GM18505 (cell line): ENCODE results near the gene SERBP1.
A peak's percentile ranks its signal among the peaks of the same experiment; 100 is the strongest.
"Not testable (repeated sequence)": the region's sequence is repeated elsewhere in the genome, so short reads cannot be mapped to it uniquely, and the experiment has no call there.

ENCODE experiments used
- ATAC-seq: cut with Tn5 transposase; IDR thresholded peaks from one replicate; pipeline ENCODE4 v1.9.1; 2021; ENCODE audit not compliant: unreplicated experiment
- POLR2A ChIP-seq: IDR thresholded peaks from 4 replicates; pipeline ENCODE4 v1.6.1; 2011; ENCODE audit warnings: borderline replicate concordance; ENCODE audit not compliant: insufficient read depth, insufficient read length; ENCODE audit errors: extremely low read depth

The SERBP1 gene

DNA sequence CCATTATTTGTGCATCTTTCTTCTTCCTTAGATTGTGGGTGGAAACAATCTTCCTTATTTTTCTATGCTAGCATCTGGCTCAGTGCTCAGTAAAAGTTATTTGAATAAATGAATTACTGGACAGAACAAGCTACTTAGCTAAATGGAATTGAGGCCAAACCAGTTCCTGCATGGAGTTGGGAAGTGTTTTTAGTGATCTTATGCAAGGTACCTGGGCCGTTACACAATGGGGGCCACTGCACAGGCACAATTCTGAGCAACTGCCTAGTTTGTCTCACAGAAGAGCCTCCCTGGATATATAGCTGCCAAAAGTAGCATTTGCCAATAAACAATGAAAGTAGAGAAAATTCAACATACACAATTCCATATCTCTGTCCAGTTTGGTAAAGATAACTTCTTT is 27.0 kb upstream of the SERBP1 start:
- no peak for ATAC-seq
- TF ChIP-seq POLR2A: no peak

DNA sequence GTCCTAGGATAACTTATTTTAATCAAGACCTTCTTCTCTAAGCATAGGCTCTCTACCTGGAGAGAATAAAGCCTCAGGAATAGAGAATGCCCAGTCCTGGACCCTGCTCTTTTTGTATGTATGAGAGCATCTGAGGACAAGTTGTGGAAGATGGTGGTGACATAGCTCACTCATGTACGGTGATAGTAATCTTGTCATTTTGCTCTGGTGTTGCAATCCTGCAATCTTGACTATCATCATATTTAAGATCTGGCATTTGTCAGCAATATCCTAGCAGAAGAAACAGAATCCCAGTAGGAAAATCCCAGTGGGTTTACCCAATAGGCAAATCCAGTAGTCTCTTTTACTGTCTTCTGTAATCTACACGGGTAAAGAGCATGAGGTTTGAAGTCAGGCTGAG is 21.6 kb upstream of the SERBP1 start:
- ATAC-seq: no peak
- TF ChIP-seq POLR2A: no peak

DNA sequence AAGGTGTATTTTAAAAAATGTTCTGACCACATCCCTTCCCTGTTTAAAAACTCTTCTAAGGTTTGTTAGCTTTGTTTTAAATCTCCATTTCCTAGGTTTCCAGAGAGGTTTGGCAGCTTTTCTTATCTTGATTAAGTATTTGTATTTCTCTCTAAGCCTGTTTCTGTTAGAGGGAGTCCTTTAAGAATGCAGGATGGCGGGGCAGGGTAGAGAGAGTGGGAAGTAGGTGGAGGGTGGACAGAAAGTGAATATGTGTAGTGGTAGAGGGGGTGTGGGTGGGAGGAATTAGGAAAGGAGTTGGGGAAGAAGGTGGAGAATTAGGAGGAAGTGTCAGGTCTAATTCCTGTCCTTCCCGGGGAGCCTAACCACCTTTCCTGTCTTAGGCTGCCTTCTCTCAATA is 21.2 kb upstream of the SERBP1 start:
- TF ChIP-seq POLR2A: no peak
- no peak for ATAC-seq

DNA sequence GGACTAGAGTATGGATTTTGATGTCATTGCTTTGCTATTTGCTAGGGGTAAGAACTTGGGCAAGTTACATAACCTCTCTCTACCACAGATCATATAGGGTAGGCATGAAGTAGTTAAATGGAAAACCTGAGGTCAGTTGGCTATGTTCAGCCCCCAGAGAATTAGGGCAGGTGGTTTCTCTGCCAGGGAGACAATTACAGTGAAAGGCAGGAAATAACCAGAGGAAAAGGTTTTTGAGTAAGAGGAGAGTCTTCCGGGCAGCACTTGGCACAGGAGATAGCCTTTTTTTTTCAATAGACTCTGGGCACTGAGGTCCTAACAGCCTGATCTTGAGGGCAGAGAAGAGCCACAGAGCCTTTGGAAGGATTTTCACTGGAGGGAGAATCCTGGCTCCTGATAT is 16.7 kb upstream of the SERBP1 start:
- no peak for TF ChIP-seq POLR2A
- ATAC-seq: no peak

DNA sequence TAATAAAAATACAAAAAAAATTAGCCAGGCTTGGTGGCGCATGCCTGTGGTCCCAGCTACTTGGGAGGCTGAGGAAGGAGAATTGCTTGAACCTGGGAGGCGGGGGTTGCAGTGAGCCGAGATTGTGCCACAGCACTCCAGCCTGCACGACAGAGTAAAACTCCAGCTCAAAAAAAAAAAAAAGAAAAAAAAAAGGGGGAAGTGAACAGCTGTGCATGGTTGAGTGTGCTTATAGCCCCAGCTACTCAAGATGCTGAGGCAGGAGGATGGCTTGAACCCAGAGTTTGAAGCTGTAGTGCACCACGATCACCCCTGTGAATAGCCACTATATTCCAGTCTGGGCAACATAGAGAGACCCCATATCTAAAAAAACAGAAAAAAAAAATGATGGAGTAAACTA is 15.8 kb upstream of the SERBP1 start:
- not testable (repeated sequence) for ATAC-seq

DNA sequence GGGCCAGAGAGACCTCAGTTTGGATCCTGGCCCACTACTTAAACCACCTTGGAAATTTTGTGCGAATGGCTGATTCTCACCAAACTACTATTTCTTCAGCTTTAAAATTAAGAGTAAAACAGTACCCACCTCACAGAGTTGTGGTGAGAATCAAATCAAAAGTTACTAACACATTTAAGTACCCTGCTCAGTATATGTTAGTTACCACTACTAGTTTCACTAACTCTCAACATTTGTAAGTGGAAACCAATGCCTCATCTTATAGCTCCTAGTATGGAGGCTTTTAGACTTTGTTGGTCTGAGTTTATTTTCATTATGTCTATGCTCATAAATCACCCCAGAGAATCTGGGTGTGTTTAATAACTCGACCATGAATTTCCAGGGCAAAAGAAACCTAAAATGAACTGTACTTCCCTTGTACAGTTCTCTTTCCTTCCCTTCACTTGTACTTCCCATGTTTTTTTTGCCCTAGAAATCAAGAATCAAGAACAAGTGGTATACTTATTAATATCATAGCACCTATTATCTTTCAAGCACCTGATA is 11.6 kb upstream of the SERBP1 start:
- no peak for TF ChIP-seq POLR2A
- ATAC-seq: no peak

DNA sequence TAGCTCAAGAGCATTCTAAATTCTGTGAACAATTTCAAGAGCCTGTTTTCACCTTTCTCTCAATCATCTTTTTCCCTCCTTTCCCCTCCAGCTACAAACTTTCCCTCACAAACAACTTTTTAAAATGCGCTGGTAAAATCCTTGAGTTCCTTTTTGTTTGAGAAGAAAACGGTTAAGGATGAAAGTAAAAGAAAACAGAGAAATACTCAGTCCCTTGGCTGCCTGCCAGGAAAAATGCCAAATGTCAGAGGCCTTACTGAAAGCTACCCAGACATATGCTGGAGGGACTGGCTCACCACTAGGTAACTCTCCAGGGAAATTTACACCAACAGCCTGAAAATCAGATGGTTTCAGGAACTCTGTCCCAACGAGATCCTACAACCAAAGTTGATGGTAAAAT is 11.0 kb upstream of the SERBP1 start:
- no peak for TF ChIP-seq POLR2A

DNA sequence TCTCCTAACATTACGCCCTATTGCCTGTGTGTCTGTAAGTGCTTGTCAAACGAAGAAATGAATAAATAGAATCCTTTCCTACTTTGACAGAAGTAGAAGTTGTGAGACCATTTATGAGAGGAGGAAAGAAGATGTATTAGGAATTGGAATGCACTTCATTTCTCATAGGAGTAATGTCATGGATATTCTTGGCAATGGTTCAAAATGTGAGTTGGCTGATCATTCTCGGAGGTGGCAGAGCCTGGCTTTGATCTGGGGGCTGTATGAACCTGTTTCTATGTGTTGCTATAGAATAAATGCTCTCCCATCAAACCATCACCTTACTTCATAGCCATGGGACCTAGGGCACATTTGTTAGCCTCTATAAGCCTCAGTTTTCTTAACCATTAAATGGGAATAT is 10.1 kb upstream of the SERBP1 start:
- no peak for ATAC-seq
- TF ChIP-seq POLR2A: no peak

More for the DNA sequence above, 11.0 kb upstream of the SERBP1 start:
- ATAC-seq: peak; percentile 62

DNA sequence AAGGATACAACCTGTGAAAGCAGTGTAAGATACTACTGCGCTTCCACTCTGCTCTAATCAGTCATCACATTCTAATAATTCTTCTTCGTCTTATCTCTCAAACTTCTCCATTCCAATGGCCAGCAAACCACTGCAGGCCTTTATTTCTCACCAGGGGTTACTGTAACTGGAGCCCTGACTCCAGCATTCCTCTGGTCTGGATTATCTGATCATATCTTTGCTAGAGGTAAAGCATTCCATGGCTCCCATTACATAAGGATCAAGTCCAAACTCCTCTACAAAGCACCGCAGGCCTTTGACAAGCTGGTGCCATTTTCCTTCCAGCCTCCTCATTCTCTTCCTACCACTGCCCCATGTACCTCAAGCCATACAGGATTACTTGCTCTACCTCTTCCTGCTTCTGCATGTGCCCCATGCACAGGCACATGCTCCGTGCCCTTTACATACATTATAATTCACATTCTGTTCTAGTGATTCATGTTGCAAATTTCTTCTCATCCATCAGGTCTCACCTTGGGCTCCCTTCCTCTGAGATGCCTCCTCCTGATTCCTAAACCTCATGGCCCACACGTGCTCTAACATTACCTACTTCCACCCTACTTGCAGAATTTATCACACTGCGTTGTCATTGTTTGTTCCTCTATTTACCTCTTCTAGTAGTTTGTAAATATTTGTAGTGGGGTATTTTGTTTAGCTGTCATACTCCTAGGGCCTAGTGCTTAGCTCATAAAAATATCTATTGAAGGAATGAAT is 9.3 kb upstream of the SERBP1 start:
- ATAC-seq: no peak
- no peak for TF ChIP-seq POLR2A

DNA sequence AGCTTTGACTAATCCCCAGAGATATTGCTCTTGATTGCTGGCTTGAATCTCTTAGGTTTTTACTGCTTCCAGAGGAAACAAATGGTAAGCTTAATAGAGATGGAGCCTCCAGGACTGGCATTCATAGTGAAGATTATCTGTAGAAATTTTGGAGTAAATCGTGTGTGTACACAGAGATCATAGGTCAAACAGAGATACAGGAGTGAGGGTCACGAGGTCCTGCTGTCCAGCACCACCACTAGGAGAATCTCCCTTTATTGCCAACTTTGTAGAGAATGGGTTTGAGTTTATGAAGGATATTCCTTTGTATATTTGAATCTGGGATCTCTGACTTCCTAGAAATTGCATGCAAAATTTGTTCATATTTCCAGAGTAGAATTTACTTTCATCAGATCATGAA is 7.8 kb upstream of the SERBP1 start:
- no peak for ATAC-seq
- TF ChIP-seq POLR2A: no peak

DNA sequence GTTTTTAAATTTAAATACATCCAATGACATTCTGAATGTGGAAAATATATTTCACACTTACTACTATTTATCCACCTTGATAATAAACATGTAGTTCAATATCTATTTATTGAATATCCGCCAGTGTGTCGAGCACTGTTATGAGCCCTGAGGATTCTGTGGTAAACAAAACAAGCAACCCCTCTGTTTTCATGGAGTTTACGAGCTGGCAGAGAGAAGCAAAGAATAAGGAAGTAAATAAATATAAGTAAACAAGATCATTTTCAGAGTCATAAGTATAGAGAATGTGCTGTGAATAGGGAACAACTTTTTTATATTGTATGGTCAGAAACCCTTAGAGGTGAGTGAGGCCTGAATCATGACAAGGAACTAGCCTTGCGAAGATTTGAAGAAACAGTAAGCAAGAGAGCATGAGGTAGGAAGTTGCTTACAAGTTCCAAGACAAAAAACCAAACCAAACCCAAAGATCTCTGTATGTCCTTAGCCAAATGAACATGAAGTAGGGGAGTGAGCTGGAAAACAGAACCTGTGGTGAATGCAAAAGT is 6.4 kb upstream of the SERBP1 start:
- TF ChIP-seq POLR2A: no peak
- ATAC-seq: no peak

DNA sequence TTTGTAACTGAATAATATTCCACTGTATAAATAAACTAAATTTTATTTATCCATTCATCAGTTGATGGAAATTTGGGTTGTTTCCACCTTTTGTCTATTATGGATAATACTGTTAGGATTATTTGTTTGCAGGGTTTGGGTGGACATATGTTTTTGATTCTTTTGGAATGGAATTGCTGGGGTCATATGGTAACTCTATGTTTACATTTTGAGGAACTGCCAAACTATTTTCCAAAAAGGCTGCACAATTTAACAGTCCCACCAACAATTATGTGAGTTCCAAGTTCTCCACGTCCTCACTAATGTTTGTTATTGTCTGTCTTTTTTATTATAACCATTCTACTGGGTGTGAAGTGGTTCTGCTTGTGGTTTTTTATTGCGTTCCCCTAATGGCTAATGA is 4.3 kb upstream of the SERBP1 start:
- ATAC-seq: no peak
- TF ChIP-seq POLR2A: no peak

DNA sequence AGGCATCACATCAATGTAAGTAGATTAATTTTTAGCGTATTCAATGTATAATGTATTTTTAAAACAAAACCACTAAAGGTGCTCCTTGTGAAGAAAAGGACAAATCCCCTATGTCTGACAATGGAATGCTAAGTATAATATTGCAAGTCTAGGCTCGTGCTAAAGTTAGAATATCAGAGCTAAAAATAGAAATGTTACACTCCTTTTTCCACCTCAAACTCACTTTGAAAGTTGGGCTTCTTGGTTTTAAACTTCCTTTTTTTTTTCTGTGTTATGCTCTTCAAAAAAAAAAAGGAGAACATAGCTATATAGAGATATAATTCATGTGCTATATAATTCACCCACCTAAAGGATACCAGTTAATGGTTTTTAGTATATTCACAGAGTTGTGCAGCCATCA is 3.6 kb upstream of the SERBP1 start:
- no peak for TF ChIP-seq POLR2A

DNA sequence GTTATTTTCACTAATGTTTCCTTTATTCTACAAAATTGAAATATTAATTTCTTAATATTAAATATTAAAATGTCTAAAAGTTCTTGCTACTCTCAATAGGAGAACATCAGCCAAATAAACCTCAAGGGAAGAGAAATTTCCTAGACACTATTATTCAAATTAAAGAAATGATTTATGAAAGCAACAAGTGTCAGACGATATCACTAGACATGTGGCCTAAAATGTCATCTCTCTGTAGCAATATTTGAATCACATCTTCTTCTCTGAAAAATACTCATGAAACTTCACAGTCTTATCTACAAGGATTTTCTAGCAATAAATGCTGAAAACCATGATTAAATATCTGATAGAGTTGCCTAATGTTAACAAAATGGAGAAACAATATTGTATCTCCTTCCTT is 2.5 kb upstream of the SERBP1 start:
- TF ChIP-seq POLR2A: no peak
- ATAC-seq: no peak

More for the DNA sequence above, 3.6 kb upstream of the SERBP1 start:
- no peak for ATAC-seq

DNA sequence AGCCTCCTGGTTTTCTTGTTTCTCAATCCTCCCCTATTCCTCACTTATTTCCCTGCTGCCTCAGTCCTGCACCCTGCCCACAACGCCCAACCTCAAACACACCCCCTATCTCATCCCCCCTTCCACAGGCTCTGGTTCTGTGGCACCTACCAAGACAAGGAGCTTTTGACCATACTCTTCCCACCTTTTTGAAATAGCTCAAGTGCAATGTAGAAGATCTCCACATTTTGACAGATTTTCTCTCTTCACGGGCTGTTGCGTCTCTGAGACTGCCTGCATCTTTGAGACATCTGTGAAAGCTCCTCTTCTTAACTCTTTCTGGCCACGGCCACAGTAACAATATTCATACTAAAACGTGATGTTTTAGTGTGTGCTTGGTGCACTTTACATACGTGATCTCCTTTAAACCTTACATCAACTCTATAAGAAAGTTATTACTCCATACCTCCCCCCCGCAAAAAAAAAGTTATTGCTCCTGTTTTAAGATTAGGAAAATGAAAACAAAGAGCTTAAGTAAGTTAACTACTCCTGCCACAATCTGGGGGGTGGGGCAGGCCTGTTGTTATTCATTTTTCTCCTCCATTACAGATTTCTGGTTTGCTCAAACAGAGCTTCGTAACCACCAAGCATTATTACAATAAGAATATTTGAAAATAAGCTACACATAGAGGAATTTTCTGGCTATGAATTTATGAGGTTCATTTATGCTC is 1.8 kb upstream of the SERBP1 start:
- TF ChIP-seq POLR2A: no peak
- ATAC-seq: no peak
